NCI-H446 treated with DMSO at 0.1 percent for 48 hours (cell line): Measurements from ENCODE around the gene ZFYVE19.

ENCODE experiments used
- DNase-seq: peaks from one replicate; lab custom pipeline; 2025; lab: John Stamatoyannopoulos, UW

The ZFYVE19 gene

GRCh38 chr15:40815042-40815698 lies 8.3 kb downstream of the ZFYVE19 start:
- DNase-seq = no peak

GRCh38 chr15:40819048-40819447 lies 12.2 kb downstream of the ZFYVE19 start:
- DNase-seq = no peak

- DNase-seq = no peak
Measured at GRCh38 chr15:40821195-40821594, 14.3 kb downstream of the ZFYVE19 start.

GRCh38 chr15:40823572-40824343 lies 16.9 kb downstream of the ZFYVE19 start:
- no peak for DNase-seq

- DNase-seq = no peak
Measured at GRCh38 chr15:40825661-40826422, 19.0 kb downstream of the ZFYVE19 start.

GRCh38 chr15:40826423-40827075 lies 19.7 kb downstream of the ZFYVE19 start:
- no peak for DNase-seq

GRCh38 chr15:40828447-40829036 lies 21.7 kb downstream of the ZFYVE19 start, which contains the start of gene PPP1R14D:
Gene PPP1R14D (minus strand): TSS chr15:40828708. CDS start chr15:40828641, 67 bp downstream.
- no peak for DNase-seq

- no peak for DNase-seq
Measured at GRCh38 chr15:40829115-40829514, 22.2 kb downstream of the ZFYVE19 start.

- DNase-seq = no peak
Measured at GRCh38 chr15:40830884-40831283, 24.0 kb downstream of the ZFYVE19 start.

GRCh38 chr15:40831861-40832260 lies 25.0 kb downstream of the ZFYVE19 start:
- DNase-seq = no peak

- DNase-seq = no peak
Measured at GRCh38 chr15:40832903-40833302, 26.0 kb downstream of the ZFYVE19 start.

GRCh38 chr15:40836020-40836419 lies 29.1 kb downstream of the ZFYVE19 start:
- DNase-seq = no peak

GRCh38 chr15:40838756-40839155 lies 31.9 kb downstream of the ZFYVE19 start:
- no peak for DNase-seq

- DNase-seq = no peak
Measured at GRCh38 chr15:40841741-40842140, 34.9 kb downstream of the ZFYVE19 start.

GRCh38 chr15:40843261-40843884 lies 36.5 kb downstream of the ZFYVE19 start:
- DNase-seq = no peak

GRCh38 chr15:40843885-40844695 lies 37.2 kb downstream of the ZFYVE19 start, which contains the start of gene SPINT1:
Gene SPINT1 (plus strand): TSS chr15:40844048. CDS start chr15:40844555, 507 bp downstream.
- DNase-seq = no peak

GRCh38 chr15:40844696-40845030 lies 37.8 kb downstream of the ZFYVE19 start:
- DNase-seq = no peak

GRCh38 chr15:40845036-40845435 lies 38.1 kb downstream of the ZFYVE19 start:
- DNase-seq = no peak

GRCh38 chr15:40845511-40846284 lies 38.8 kb downstream of the ZFYVE19 start:
- no peak for DNase-seq

GRCh38 chr15:40846841-40847222 lies 39.9 kb downstream of the ZFYVE19 start:
- no peak for DNase-seq
